ENCODE data around the gene GZF1. TPM values are rescaled to one million over a fixed set of nuclear protein-coding genes. Genes with fewer than 3 reads are reported as not detected.

Gene GZF1
- total and polyA plus RNA-seq, 2 donors (not counting 1 experiment from before 2014, with no cell fraction given): 12.5 to 49.0 TPM

DNA sequence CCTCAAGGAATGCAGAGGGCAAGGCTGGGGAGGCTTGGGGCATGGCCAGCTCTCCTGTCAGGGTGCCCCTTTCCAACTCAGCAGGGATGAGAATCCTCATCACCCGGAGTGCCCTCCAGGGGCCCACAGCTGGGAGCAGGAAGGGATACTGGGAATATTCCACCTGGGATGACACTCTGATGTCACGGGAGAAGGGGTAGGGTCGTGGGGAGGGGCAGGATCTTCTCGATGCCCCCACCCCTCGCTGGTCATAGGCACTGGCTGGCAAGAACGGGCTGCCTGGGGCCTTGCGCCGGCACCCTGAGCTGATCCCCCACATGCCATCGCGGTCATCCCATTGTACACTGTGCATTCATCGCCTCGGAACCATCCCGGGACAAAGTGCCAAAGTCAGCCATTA lies 22.0 kb upstream of the GZF1 start:
- H3K9me3 ChIP-seq (ENCODE audit: control extremely low read depth in 1 of 3, control insufficient read depth in 2 of 3, insufficient read depth in 1 of 3, low read length in 2 of 3): peaks cover 0 to 3% (median 0%) of the 10 kb centered on the region in 3 donors
- no peak overlapping the region for H3K9ac ChIP-seq (ENCODE audit: low read length)
- Mint-ChIP-seq H3K27me3 (peaks cover 7% of the 10 kb centered on the region), H3K4me1 (no peaks in the 10 kb centered on the region), H3K9me3 (ENCODE audit: insufficient read depth) (no peaks in the 10 kb centered on the region), H3K4me3 (no peak overlapping the region), H3K27ac (no peak overlapping the region)
- H3K4me2 ChIP-seq (replicated peaks; ENCODE audit: low read depth, low read length, poor library complexity, severe bottlenecking): no peak overlapping the region
- ATAC-seq (ENCODE audit: low read depth) (no peak), DNase-seq (no peak)
- H3K4me1 ChIP-seq (ENCODE audit: control insufficient read depth in 2 of 2, insufficient read depth in 2 of 2, low read length in 2 of 2): no peaks in the 10 kb centered on the region
- no peaks in the 10 kb centered on the region for H4K20me1 ChIP-seq (ENCODE audit: control insufficient read depth, insufficient read depth, low read length, poor library complexity, severe bottlenecking)
- H3K27me3 ChIP-seq (replicated peaks in 1 of 4; ENCODE audit: control extremely low read depth in 1 of 4, control insufficient read depth in 3 of 4, insufficient read depth in 4 of 4, low read length in 3 of 4): no peaks in the 10 kb centered on the region
- no peaks in the 10 kb centered on the region for H3K36me3 ChIP-seq (replicated peaks in 1 of 2; ENCODE audit: control extremely low read depth in 1 of 2, control insufficient read depth in 1 of 2, extremely low read depth in 1 of 2, insufficient read depth in 2 of 2, low read length in 1 of 2)
- H3K79me2 ChIP-seq (ENCODE audit: control insufficient read depth, insufficient read depth, low read length): no peaks in the 10 kb centered on the region
- WGBS (ENCODE audit: insufficient coverage): 87% methylated on average over 12 of the region's 13 CpGs
- no peak overlapping the region for H2AFZ ChIP-seq (ENCODE audit: insufficient read depth, low read depth, low read length, poor library complexity, severe bottlenecking)
- CTCF ChIA-PET: interaction anchor here (0.9 to 3.7 kb wide), 6 partner anchors 10 to 1620 kb away, joined by 3 to 25 read pairs (median 4); partner anchors contain the start of gene NXT1
- POLR2A ChIA-PET: no interaction called here
- intact Hi-C loops (cut with micrococcal nuclease): loop anchor here (5.0 kb wide), 1 partner anchor 1003 kb away; no protein-coding TSS in a partner anchor
- H3K27ac ChIP-seq (ENCODE audit: low read length in 2 of 2): no peak overlapping the region
- no peak for TF ChIP-seq EZH2 (IDR thresholded peaks at IDR 0.05; ENCODE audit: borderline replicate concordance, insufficient read depth, low read depth, low read length, poor library complexity, severe bottlenecking)
- TF ChIP-seq, protein P1, sequence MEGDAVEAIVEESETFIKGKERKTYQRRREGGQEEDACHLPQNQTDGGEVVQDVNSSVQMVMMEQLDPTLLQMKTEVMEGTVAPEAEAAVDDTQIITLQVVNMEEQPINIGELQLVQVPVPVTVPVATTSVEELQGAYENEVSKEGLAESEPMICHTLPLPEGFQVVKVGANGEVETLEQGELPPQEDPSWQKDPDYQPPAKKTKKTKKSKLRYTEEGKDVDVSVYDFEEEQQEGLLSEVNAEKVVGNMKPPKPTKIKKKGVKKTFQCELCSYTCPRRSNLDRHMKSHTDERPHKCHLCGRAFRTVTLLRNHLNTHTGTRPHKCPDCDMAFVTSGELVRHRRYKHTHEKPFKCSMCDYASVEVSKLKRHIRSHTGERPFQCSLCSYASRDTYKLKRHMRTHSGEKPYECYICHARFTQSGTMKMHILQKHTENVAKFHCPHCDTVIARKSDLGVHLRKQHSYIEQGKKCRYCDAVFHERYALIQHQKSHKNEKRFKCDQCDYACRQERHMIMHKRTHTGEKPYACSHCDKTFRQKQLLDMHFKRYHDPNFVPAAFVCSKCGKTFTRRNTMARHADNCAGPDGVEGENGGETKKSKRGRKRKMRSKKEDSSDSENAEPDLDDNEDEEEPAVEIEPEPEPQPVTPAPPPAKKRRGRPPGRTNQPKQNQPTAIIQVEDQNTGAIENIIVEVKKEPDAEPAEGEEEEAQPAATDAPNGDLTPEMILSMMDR (IDR thresholded peaks at IDR 0.05): no peak
- no peak overlapping the region for H3K4me3 ChIP-seq (ENCODE audit: control extremely low read depth in 1 of 5, extremely low read depth in 1 of 5, insufficient read depth in 1 of 5, low read depth in 2 of 5, low read length in 4 of 5)

DNA sequence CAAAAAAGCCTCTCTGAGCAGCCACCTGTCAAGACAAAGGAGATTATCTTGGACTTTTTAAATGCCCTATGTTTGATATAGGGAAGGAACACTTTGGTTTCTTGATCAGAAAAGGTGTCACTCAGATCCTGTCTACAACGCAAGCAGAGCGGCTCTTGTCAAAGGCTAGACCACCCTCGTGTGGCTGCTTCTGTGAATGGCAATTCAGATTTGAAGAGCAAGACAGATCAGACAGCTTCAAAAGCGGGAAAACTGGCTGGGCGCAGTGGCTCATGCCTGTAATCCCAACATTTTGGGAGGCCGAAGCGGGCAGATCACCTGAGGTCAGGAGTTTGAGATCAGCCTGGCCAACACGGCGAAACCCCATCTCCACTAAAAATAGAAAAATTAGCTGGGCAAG lies 21.5 kb upstream of the GZF1 start:
- H3K9me3 ChIP-seq (ENCODE audit: control extremely low read depth in 1 of 3, control insufficient read depth in 2 of 3, insufficient read depth in 1 of 3, low read length in 2 of 3): peaks cover 0 to 3% (median 0%) of the 10 kb centered on the region in 3 donors
- no peak for TF ChIP-seq EZH2 (IDR thresholded peaks at IDR 0.05; ENCODE audit: borderline replicate concordance, insufficient read depth, low read depth, low read length, poor library complexity, severe bottlenecking)
- TF ChIP-seq, protein P1 (IDR thresholded peaks at IDR 0.05): peak; percentile 15
- no peak for ATAC-seq (ENCODE audit: low read depth)
- H2AFZ ChIP-seq (ENCODE audit: insufficient read depth, low read depth, low read length, poor library complexity, severe bottlenecking): no peak overlapping the region
- no peak overlapping the region for H3K9ac ChIP-seq (ENCODE audit: low read length)
- H3K79me2 ChIP-seq (ENCODE audit: control insufficient read depth, insufficient read depth, low read length): no peaks in the 10 kb centered on the region
- no peak overlapping the region for H3K4me3 ChIP-seq (ENCODE audit: control extremely low read depth in 1 of 5, extremely low read depth in 1 of 5, insufficient read depth in 1 of 5, low read depth in 2 of 5, low read length in 4 of 5)
- no peak for DNase-seq
- no peak overlapping the region for H3K27ac ChIP-seq (ENCODE audit: low read length in 2 of 2)
- H3K4me2 ChIP-seq (replicated peaks; ENCODE audit: low read depth, low read length, poor library complexity, severe bottlenecking): no peak overlapping the region
- CTCF ChIA-PET: interaction anchor here (0.8 to 3.7 kb wide), 6 partner anchors 9 to 1006 kb away, joined by 3 to 25 read pairs (median 4); partner anchors contain the start of gene NXT1
- Mint-ChIP-seq H3K27ac (no peak overlapping the region), H3K4me1 (no peaks in the 10 kb centered on the region), H3K4me3 (no peak overlapping the region), H3K27me3 (peaks cover 7% of the 10 kb centered on the region), H3K9me3 (ENCODE audit: insufficient read depth) (no peaks in the 10 kb centered on the region)
- H3K4me1 ChIP-seq (ENCODE audit: control insufficient read depth in 2 of 2, insufficient read depth in 2 of 2, low read length in 2 of 2): no peaks in the 10 kb centered on the region
- WGBS (ENCODE audit: insufficient coverage): 50% methylated on average over 7 of the region's 9 CpGs
- no peaks in the 10 kb centered on the region for H4K20me1 ChIP-seq (ENCODE audit: control insufficient read depth, insufficient read depth, low read length, poor library complexity, severe bottlenecking)
- no peaks in the 10 kb centered on the region for H3K27me3 ChIP-seq (replicated peaks in 1 of 4; ENCODE audit: control extremely low read depth in 1 of 4, control insufficient read depth in 3 of 4, insufficient read depth in 4 of 4, low read length in 3 of 4)
- intact Hi-C loops (cut with micrococcal nuclease): loop anchor here (5.0 kb wide), 1 partner anchor 1003 kb away; no protein-coding TSS in a partner anchor
- no peaks in the 10 kb centered on the region for H3K36me3 ChIP-seq (replicated peaks in 1 of 2; ENCODE audit: control extremely low read depth in 1 of 2, control insufficient read depth in 1 of 2, extremely low read depth in 1 of 2, insufficient read depth in 2 of 2, low read length in 1 of 2)
- POLR2A ChIA-PET: no interaction called here
